GM12891 (cell line): ENCODE data around the gene CYP2C8.
"Not testable (repeated sequence)": the region's sequence is repeated elsewhere in the genome, so short reads cannot be mapped to it uniquely, and the experiment has no call there.

ENCODE experiments used
- PAX5 ChIP-seq: IDR thresholded peaks from 2 replicates; pipeline ENCODE4 v1.6.1; 2011; ENCODE audit warnings: low read length, moderate library complexity, mild to moderate bottlenecking; ENCODE audit not compliant: insufficient read depth, severe bottlenecking
- POLR2A ChIP-seq: IDR thresholded peaks from 2 replicates; pipeline ENCODE4 v1.6.1; 2011; ENCODE audit warnings: low read depth, low read length, control low read depth
- POLR2AphosphoS5 ChIP-seq: IDR thresholded peaks from 2 replicates; pipeline ENCODE4 v1.6.1; 2011; ENCODE audit warnings: low read depth, low read length, control low read depth
- POU2F2 ChIP-seq: IDR thresholded peaks from 2 replicates; pipeline ENCODE4 v1.6.1; 2011; ENCODE audit warnings: low read depth, mild to moderate bottlenecking, control low read depth, low read length, moderate library complexity
- SPI1 ChIP-seq: IDR thresholded peaks from 2 replicates; pipeline ENCODE4 v1.6.1; 2011; ENCODE audit warnings: low read depth, low read length, control low read depth
- TAF1 ChIP-seq: IDR thresholded peaks from 2 replicates; pipeline ENCODE4 v1.6.1; 2011; ENCODE audit warnings: low read depth, low read length, control low read depth

DNA sequence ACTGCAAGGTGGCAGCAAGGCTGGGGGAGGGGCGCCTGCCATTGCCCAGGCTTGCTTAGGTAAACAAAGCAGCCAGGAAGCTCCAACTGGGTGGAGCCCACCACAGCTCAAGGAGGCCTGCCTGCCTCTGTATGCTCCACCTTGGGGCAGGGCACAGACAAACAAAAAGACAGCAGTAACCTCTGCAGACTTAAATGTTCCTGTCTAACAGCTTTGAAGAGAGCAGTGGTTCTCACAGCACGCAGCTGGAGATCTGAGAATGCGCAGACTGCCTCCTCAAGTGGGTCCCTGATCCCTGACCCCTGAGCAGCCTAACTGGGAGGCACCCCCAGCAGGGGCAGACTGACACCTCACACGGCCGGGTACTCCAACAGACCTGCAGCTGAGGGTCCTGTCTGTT is 10.3 kb upstream of the CYP2C8 start:
- not testable (repeated sequence) for TF ChIP-seq POLR2A, POLR2AphosphoS5, SPI1, TAF1, PAX5, POU2F2
